ENCODE data around the gene EIF3L.

DNA sequence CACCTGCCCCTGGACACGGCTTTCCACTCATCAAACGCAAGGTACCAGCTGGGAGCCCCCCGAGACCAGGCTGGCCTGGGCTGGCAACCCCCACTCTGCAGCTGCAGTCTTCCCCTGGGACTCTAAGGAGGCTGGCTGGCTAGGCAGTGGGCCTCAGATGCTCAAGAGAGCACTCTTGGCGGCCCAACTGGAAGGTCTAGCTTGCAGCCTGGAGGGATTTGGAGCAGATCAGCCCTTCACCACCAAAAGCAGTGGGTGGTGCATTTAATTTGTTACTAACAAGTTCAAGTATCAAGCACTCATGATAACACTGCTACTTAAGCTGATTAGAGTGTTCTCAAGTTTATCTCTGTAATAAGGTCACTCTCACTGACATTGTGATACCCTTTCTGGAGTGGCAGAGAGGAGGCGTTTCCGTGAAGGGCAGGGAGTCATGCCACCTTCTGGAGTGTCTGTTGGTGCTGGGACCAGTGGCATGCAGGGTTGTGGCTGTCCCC, 82.7 kb downstream of the EIF3L start:
- TF ChIP-seq, protein P1, sequence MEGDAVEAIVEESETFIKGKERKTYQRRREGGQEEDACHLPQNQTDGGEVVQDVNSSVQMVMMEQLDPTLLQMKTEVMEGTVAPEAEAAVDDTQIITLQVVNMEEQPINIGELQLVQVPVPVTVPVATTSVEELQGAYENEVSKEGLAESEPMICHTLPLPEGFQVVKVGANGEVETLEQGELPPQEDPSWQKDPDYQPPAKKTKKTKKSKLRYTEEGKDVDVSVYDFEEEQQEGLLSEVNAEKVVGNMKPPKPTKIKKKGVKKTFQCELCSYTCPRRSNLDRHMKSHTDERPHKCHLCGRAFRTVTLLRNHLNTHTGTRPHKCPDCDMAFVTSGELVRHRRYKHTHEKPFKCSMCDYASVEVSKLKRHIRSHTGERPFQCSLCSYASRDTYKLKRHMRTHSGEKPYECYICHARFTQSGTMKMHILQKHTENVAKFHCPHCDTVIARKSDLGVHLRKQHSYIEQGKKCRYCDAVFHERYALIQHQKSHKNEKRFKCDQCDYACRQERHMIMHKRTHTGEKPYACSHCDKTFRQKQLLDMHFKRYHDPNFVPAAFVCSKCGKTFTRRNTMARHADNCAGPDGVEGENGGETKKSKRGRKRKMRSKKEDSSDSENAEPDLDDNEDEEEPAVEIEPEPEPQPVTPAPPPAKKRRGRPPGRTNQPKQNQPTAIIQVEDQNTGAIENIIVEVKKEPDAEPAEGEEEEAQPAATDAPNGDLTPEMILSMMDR (IDR thresholded peaks at IDR 0.05): no peak
- TF ChIP-seq EP300 (IDR thresholded peaks at IDR 0.05): no peak

Data from suprapubic skin (tissue), 3 donors.